OCI-LY3 (cell line): ENCODE data around the gene GIPC1.

ENCODE experiments used
- H2AFZ ChIP-seq: fragments of 200-600, 300-600 bp; shearing (Covaris generic); 2 replicates; pipeline ENCODE4 v1.6.0; 2014; ENCODE audit warnings: antibody characterized with exemption, low read depth, low read length
- H3K27ac ChIP-seq: fragments of 200-600, 300-600 bp; sonication (generic); 2 replicates; pipeline ENCODE4 v1.5.1; 2014; ENCODE audit warnings: mild to moderate bottlenecking, low read length, moderate library complexity, mixed read lengths
- H3K27me3 ChIP-seq: fragments of 200-600, 300-600 bp; sonication (generic); 2 replicates; pipeline ENCODE4 v1.6.1; 2014; ENCODE audit warnings: low read depth, low read length, mixed read lengths
- H3K36me3 ChIP-seq: fragments of 200-600, 300-600 bp; sonication (generic); replicated peaks from 2 replicates; pipeline ENCODE3; 2014; ENCODE audit warnings: low read depth, low read length, mixed read lengths
- H3K4me1 ChIP-seq: fragments of 300-600, 200-600 bp; sonication (generic); 2 replicates; pipeline ENCODE4 v1.6.1; 2014; ENCODE audit warnings: low read length, mixed read lengths
- H3K4me2 ChIP-seq: fragments of 200-600, 300-600 bp; sonication (generic); 2 replicates; pipeline ENCODE4 v1.6.1; 2014; ENCODE audit warnings: low read length, mixed read lengths
- H3K4me3 ChIP-seq: fragments of 300-600, 200-600 bp; sonication (generic); 2 replicates; pipeline ENCODE4 v1.5.1; 2014; ENCODE audit warnings: antibody characterized with exemption, mild to moderate bottlenecking, low read length, moderate library complexity
- H3K79me2 ChIP-seq: fragments of 300-600, 200-600 bp; shearing (Covaris generic); 2 replicates; pipeline ENCODE4 v1.6.1; 2014; ENCODE audit warnings: mild to moderate bottlenecking, low read length, mixed read lengths
- H3K9ac ChIP-seq: fragments of 300-600, 200-600 bp; shearing (Covaris generic); 2 replicates; pipeline ENCODE4 v1.6.0; 2014; ENCODE audit warnings: mild to moderate bottlenecking, low read length, moderate library complexity
- H3K9me3 ChIP-seq: fragments of 200-600, 300-600 bp; shearing (Covaris generic); 2 replicates; pipeline ENCODE4 v1.6.1; 2014; ENCODE audit warnings: low read length, mixed read lengths; ENCODE audit not compliant: insufficient read depth
- H4K20me1 ChIP-seq: fragments of 200-600, 300-600 bp; sonication (generic); 2 replicates; pipeline ENCODE4 v1.6.1; 2016; ENCODE audit warnings: low read length, mixed read lengths; ENCODE audit not compliant: insufficient read depth
- EZH2phosphoT487 ChIP-seq: fragments of 200-600 bp; shearing (Covaris generic); IDR thresholded peaks from 2 replicates; pipeline ENCODE4 v1.6.1; 2018; ENCODE audit warnings: antibody characterized with exemption, mixed run types, low read depth
- TF ChIP-seq, protein P1 (sequence below): fragments of 200-600, 300-600 bp; sonication (generic); IDR thresholded peaks from 2 replicates; pipeline ENCODE4 v1.5.1; 2014; ENCODE audit warnings: antibody characterized with exemption, low read length, low read depth

Gene GIPC1

DNA sequence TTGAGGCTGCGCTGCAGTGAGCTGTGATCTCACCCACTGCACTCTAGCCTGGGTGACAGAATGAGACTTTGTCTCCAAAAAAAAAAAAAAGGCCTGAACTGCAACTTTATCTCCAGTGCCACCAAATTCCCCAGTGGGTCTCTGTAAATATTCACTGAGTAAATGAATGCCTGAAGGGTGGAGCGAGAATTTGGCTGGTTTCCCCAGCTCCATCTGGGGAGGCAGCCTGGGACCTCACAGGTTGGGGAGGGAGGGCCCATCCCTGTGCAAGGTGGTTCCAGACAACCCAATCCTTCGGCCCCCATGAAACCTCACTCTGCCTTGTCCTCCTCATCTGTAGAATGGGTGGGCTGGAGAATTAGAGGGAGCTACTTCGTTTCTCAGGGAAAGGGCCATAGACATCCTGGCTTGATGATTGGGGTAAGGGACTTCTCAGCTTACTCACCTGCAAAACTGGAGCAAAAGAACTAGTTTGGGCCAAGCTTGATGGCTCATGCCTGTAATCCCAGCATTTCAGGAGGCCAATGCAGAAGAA, 67.0 kb downstream of the GIPC1 start:
- Histone ChIP-seq H3K4me3 (no peak overlapping the region), H3K9me3 (no peaks in the 10 kb centered on the region), H3K79me2 (peaks cover 13% of the 10 kb centered on the region), H3K9ac (no peak overlapping the region), H3K27me3 (peaks cover 4% of the 10 kb centered on the region; the same call in 1 of the 2 replicates), H2AFZ (no peak overlapping the region), H3K4me1 (peaks cover 8% of the 10 kb centered on the region), H3K27ac (no peak overlapping the region), H3K36me3 (no peaks in the 10 kb centered on the region), H4K20me1 (no peaks in the 10 kb centered on the region), H3K4me2 (no peak overlapping the region)
- TF ChIP-seq, protein P1, sequence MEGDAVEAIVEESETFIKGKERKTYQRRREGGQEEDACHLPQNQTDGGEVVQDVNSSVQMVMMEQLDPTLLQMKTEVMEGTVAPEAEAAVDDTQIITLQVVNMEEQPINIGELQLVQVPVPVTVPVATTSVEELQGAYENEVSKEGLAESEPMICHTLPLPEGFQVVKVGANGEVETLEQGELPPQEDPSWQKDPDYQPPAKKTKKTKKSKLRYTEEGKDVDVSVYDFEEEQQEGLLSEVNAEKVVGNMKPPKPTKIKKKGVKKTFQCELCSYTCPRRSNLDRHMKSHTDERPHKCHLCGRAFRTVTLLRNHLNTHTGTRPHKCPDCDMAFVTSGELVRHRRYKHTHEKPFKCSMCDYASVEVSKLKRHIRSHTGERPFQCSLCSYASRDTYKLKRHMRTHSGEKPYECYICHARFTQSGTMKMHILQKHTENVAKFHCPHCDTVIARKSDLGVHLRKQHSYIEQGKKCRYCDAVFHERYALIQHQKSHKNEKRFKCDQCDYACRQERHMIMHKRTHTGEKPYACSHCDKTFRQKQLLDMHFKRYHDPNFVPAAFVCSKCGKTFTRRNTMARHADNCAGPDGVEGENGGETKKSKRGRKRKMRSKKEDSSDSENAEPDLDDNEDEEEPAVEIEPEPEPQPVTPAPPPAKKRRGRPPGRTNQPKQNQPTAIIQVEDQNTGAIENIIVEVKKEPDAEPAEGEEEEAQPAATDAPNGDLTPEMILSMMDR: no peak
- no peak for TF ChIP-seq EZH2phosphoT487
